Measurements from ENCODE around the gene TMC5. TPM values are rescaled to one million over a fixed set of nuclear protein-coding genes. Genes with fewer than 3 reads are reported as not detected.

The TMC5 gene
- total and polyA plus RNA-seq, 2 of the 13 experiments (the other 11 are each of a cell fraction or from before 2014, with no cell fraction given) = 0.09 to 0.41 TPM

DNA sequence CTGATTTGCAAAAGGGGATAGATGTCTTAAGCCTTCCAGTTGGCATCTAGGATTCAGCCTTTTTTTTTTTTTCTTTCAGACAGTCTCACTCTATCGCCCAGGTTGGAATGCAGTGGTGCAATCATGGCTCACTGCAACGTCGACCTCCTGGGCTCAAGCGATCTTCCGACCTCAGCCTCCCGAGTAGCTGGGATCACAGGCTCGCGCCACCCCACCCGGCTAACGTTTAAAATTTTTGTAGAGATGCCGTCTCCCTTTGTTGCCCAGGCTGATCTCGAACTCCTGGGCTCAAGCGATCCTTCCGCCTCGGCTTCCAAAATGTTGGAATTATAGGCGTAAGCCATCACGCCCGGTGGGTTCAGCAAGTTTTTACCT lies 105.5 kb downstream of the TMC5 start (continued):
- TF ChIP-seq ZFP36 (IDR thresholded peaks at IDR 0.05; ENCODE audit: borderline replicate concordance, low read depth, low read length, partially characterized antibody) (no peak), IKZF4 (CRISPR knock-in tag; IDR thresholded peaks at IDR 0.05; ENCODE audit: borderline replicate concordance, low read depth, not compliant biosample characterization) (no peak), SSRP1 (CRISPR knock-in tag; IDR thresholded peaks at IDR 0.05) (no peak), TAF1 (CRISPR knock-in tag; IDR thresholded peaks at IDR 0.05) (no peak), ZBTB8A (CRISPR knock-in tag; IDR thresholded peaks at IDR 0.05; ENCODE audit: borderline replicate concordance, low read depth) (no peak), GATAD2A (CRISPR knock-in tag; IDR thresholded peaks at IDR 0.05) (peak; percentile 40; the same call in 1 of the 2 replicates), ZFP36L1 (CRISPR knock-in tag; IDR thresholded peaks at IDR 0.05) (no peak), HNF4G (IDR thresholded peaks at IDR 0.05; ENCODE audit: borderline replicate concordance, low read depth, low read length) (no peak), HNF4G (CRISPR knock-in tag; IDR thresholded peaks at IDR 0.05; ENCODE audit: borderline replicate concordance, low read depth) (no peak), THAP11 (CRISPR knock-in tag; IDR thresholded peaks at IDR 0.05) (no peak), NFIB (CRISPR knock-in tag; IDR thresholded peaks at IDR 0.05; ENCODE audit: borderline replicate concordance) (no peak), LCORL (IDR thresholded peaks at IDR 0.05) (no peak), LCORL (CRISPR knock-in tag; IDR thresholded peaks at IDR 0.05) (no peak), ZNF567 (CRISPR knock-in tag; IDR thresholded peaks at IDR 0.05; ENCODE audit: borderline replicate concordance) (no peak), ZEB1 (IDR thresholded peaks at IDR 0.05; ENCODE audit: insufficient replicate concordance, low read depth) (no peak), ZNF3 (CRISPR knock-in tag; IDR thresholded peaks at IDR 0.05) (peak; percentile 91), TBX2 (CRISPR knock-in tag; IDR thresholded peaks at IDR 0.05; ENCODE audit: borderline replicate concordance) (no peak), PAF1 (CRISPR knock-in tag; IDR thresholded peaks at IDR 0.05) (no peak), SRSF1 (optimal IDR thresholded peaks at IDR 0.05; ENCODE audit: low read depth, low read length) (no peak), ZNF709 (CRISPR knock-in tag; IDR thresholded peaks at IDR 0.05) (no peak), HOXA5 (CRISPR knock-in tag; IDR thresholded peaks at IDR 0.05) (0 out of 2 replicates have a peak, but pooled peaks have one; percentile 68), ZNF598 (CRISPR knock-in tag; IDR thresholded peaks at IDR 0.05; ENCODE audit: borderline replicate concordance) (peak; percentile 23; the same call in 1 of the 2 replicates), NBN (conservative IDR thresholded peaks at IDR 0.05) (no peak), TEAD3 (CRISPR knock-in tag; optimal IDR thresholded peaks at IDR 0.05; ENCODE audit: borderline replicate concordance) (peak; percentile 77), ZNF432 (CRISPR knock-in tag; IDR thresholded peaks at IDR 0.05; ENCODE audit: borderline replicate concordance) (no peak), PHF21A (CRISPR knock-in tag; IDR thresholded peaks at IDR 0.05) (peak; percentile 56; the same call in 1 of the 2 replicates)
- TF ChIP-seq, protein P1, sequence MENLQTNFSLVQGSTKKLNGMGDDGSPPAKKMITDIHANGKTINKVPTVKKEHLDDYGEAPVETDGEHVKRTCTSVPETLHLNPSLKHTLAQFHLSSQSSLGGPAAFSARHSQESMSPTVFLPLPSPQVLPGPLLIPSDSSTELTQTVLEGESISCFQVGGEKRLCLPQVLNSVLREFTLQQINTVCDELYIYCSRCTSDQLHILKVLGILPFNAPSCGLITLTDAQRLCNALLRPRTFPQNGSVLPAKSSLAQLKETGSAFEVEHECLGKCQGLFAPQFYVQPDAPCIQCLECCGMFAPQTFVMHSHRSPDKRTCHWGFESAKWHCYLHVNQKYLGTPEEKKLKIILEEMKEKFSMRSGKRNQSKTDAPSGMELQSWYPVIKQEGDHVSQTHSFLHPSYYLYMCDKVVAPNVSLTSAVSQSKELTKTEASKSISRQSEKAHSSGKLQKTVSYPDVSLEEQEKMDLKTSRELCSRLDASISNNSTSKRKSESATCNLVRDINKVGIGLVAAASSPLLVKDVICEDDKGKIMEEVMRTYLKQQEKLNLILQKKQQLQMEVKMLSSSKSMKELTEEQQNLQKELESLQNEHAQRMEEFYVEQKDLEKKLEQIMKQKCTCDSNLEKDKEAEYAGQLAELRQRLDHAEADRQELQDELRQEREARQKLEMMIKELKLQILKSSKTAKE (CRISPR knock-in tag; IDR thresholded peaks at IDR 0.05; ENCODE audit: borderline replicate concordance) = no peak
- TF ChIP-seq, protein P2, sequence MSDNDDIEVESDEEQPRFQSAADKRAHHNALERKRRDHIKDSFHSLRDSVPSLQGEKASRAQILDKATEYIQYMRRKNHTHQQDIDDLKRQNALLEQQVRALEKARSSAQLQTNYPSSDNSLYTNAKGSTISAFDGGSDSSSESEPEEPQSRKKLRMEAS (IDR thresholded peaks at IDR 0.05) = no peak
- TF ChIP-seq, protein P3, sequence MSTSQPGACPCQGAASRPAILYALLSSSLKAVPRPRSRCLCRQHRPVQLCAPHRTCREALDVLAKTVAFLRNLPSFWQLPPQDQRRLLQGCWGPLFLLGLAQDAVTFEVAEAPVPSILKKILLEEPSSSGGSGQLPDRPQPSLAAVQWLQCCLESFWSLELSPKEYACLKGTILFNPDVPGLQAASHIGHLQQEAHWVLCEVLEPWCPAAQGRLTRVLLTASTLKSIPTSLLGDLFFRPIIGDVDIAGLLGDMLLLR (CRISPR knock-in tag; IDR thresholded peaks at IDR 0.05) = no peak
- TF ChIP-seq, protein P4, sequence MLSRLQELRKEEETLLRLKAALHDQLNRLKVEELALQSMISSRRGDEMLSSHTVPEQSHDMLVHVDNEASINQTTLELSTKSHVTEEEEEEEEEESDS (CRISPR knock-in tag; IDR thresholded peaks at IDR 0.05; ENCODE audit: borderline replicate concordance) = peak; percentile 81; the same call in 1 of the 2 replicates
- TF ChIP-seq, protein P5, sequence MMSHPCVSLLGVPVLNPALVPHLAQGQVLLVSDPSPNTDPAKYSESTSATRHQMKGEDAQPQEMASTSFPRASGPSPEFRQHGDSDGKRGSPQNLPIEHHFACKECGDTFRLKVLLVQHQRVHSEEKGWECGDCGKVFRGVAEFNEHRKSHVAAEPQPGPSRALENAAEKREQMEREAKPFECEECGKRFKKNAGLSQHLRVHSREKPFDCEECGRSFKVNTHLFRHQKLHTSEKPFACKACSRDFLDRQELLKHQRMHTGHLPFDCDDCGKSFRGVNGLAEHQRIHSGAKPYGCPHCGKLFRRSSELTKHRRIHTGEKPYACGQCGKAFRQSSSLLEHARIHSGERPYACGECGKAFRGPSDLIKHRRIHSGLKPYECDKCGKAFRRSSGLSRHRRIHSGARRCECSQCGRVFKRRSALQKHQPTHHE (CRISPR knock-in tag; IDR thresholded peaks at IDR 0.05; ENCODE audit: borderline replicate concordance) = no peak
